ENCODE measurements around the gene FLNB. TPM values are rescaled to one million over a fixed set of nuclear protein-coding genes. Genes with fewer than 3 reads are reported as not detected.

FLNB gene
- total and polyA plus RNA-seq, 9 of the 15 experiments (the other 6 are each of a cell fraction or from before 2014, with no cell fraction given), result 9.4 to 48.1 (median 25.6) TPM

GRCh38 chr3:57966829-57967228, 41.4 kb upstream of the FLNB start:
- Histone ChIP-seq H3K4me1 (replicated peaks in 1 of 2; ENCODE audit: control insufficient read depth in 2 of 2, insufficient read depth in 2 of 2, low read length in 2 of 2) (no peaks in the 10 kb centered on the region; a peak in 1 of 5 replicates), H3K36me3 (ENCODE audit: control insufficient read depth, insufficient read depth, low read length) (no peaks in the 10 kb centered on the region), H2AFZ (ENCODE audit: low read depth, low read length) (no peak overlapping the region), H3K4me2 (ENCODE audit: insufficient read depth, low read length) (no peak overlapping the region), H3K9me3 (replicated peaks; ENCODE audit: control insufficient read depth, insufficient read depth, low read depth, low read length) (no peaks in the 10 kb centered on the region), H3K79me2 (ENCODE audit: control insufficient read depth, insufficient read depth, low read length) (no peaks in the 10 kb centered on the region), H3K9me1 (ENCODE audit: control insufficient read depth, insufficient read depth, low read length) (no peaks in the 10 kb centered on the region), H4K20me1 (replicated peaks; ENCODE audit: control insufficient read depth, insufficient read depth, low read length) (no peaks in the 10 kb centered on the region), H3K4me3 (no peak overlapping the region), H3K27me3 (ENCODE audit: control insufficient read depth in 2 of 2, insufficient read depth in 2 of 2, low read length in 2 of 2) (peaks cover 0 to 5% of the 10 kb centered on the region in 2 experiments; a peak in 1 of 5 replicates), H3K27ac (ENCODE audit: extremely low read depth, low read depth, low read length) (no peak overlapping the region), H3K9ac (ENCODE audit: insufficient read depth in 1 of 2, low read depth in 2 of 2, low read length in 2 of 2) (no peak overlapping the region)
- WGBS (ENCODE audit: insufficient coverage, low coverage, missing lambda C conversion rate), result 13% methylated on average over 4 of the region's 4 CpGs
- in situ Hi-C loops (cut with MboI) (no loop called here), intact Hi-C loops (cut with micrococcal nuclease) (no loop called here)
- FAIRE-seq (no peak), DNase-seq (ENCODE audit: extremely low read depth in 1 of 4, low spot score in 3 of 4) (no peak), ATAC-seq (no peak)
- TF ChIP-seq SETDB1 (IDR thresholded peaks at IDR 0.05; ENCODE audit: low read length) (no peak), CEBPB (tag; IDR thresholded peaks at IDR 0.05) (0 out of 2 replicates have a peak, but pooled peaks have one; percentile 23)
- TF ChIP-seq, protein P1, sequence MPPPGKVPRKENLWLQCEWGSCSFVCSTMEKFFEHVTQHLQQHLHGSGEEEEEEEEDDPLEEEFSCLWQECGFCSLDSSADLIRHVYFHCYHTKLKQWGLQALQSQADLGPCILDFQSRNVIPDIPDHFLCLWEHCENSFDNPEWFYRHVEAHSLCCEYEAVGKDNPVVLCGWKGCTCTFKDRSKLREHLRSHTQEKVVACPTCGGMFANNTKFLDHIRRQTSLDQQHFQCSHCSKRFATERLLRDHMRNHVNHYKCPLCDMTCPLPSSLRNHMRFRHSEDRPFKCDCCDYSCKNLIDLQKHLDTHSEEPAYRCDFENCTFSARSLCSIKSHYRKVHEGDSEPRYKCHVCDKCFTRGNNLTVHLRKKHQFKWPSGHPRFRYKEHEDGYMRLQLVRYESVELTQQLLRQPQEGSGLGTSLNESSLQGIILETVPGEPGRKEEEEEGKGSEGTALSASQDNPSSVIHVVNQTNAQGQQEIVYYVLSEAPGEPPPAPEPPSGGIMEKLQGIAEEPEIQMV (tag; conservative IDR thresholded peaks at IDR 0.05; ENCODE audit: low read depth), result no peak
- ChIA-PET CTCF (ENCODE audit: low intra/inter-chr PET ratio) (no interaction called here), POLR2A (interaction anchor here (0.6 kb wide), 1 partner anchor 32 kb away, joined by 3 read pairs; no protein-coding TSS in a partner anchor)
- BruUV-seq (replicated peaks), result no TSS peak

DNA sequence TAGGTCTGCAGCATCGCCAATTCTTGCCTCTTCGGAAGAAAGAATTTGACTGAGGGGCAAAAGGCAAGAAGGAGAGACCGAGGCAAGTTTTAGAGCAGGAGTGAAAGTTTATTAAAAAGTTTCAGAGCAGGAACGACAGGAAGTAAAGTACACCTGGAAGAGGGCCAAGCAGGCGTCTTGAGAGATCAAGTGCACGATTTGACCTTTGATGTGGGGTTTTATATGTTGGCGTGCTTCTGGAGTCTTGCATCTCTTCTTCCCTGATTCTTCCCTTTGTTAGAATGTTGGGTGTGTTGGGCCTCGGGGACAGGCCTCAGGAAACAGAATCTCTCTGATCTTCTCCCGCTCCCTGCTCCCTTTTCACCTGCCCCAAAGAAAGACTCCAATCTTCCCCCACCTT, 40.6 kb upstream of the FLNB start:
- peaks cover 0 to 5% of the 10 kb centered on the region in 2 experiments; a peak in 1 of 5 replicates for H3K27me3 ChIP-seq (ENCODE audit: control insufficient read depth in 2 of 2, insufficient read depth in 2 of 2, low read length in 2 of 2)
- no peaks in the 10 kb centered on the region for H3K9me3 ChIP-seq (replicated peaks; ENCODE audit: control insufficient read depth, insufficient read depth, low read depth, low read length)
- BruUV-seq (replicated peaks), result no TSS peak
- no peak overlapping the region for H2AFZ ChIP-seq (ENCODE audit: low read depth, low read length)
- no peaks in the 10 kb centered on the region for H3K9me1 ChIP-seq (ENCODE audit: control insufficient read depth, insufficient read depth, low read length)
- intact Hi-C loops (cut with micrococcal nuclease) (no loop called here), in situ Hi-C loops (cut with MboI) (no loop called here)
- no peaks in the 10 kb centered on the region for H3K79me2 ChIP-seq (ENCODE audit: control insufficient read depth, insufficient read depth, low read length)
- no peaks in the 10 kb centered on the region; a peak in 1 of 5 replicates for H3K4me1 ChIP-seq (replicated peaks in 1 of 2; ENCODE audit: control insufficient read depth in 2 of 2, insufficient read depth in 2 of 2, low read length in 2 of 2)
- no peak for DNase-seq (ENCODE audit: extremely low read depth in 1 of 4, low spot score in 3 of 4)
- no peak for FAIRE-seq
- CTCF ChIA-PET (ENCODE audit: low intra/inter-chr PET ratio), result no interaction called here
- no peak overlapping the region for H3K27ac ChIP-seq (ENCODE audit: extremely low read depth, low read depth, low read length)
- no peak for ATAC-seq
- peak; percentile 48 for TF ChIP-seq NFIC (IDR thresholded peaks at IDR 0.05)
- no peak for TF ChIP-seq STAT5A (IDR thresholded peaks at IDR 0.05; ENCODE audit: borderline replicate concordance, low read length)
- H3K4me3 ChIP-seq, result no peak overlapping the region
- H4K20me1 ChIP-seq (replicated peaks; ENCODE audit: control insufficient read depth, insufficient read depth, low read length), result no peaks in the 10 kb centered on the region
- POLR2A ChIA-PET, result no interaction called here
- H3K4me2 ChIP-seq (ENCODE audit: insufficient read depth, low read length), result no peak overlapping the region
- 27% methylated on average over 9 of the region's 9 CpGs for WGBS (ENCODE audit: insufficient coverage, low coverage, missing lambda C conversion rate)
- H3K36me3 ChIP-seq (ENCODE audit: control insufficient read depth, insufficient read depth, low read length), result no peaks in the 10 kb centered on the region
- no peak overlapping the region for H3K9ac ChIP-seq (ENCODE audit: insufficient read depth in 1 of 2, low read depth in 2 of 2, low read length in 2 of 2)

Measured in K562 (cell line).